Measurements from ENCODE around the gene CIAO2B. TPM values are rescaled to one million over a fixed set of nuclear protein-coding genes. Genes with fewer than 3 reads are reported as not detected.

The CIAO2B gene
- polyA plus RNA-seq, 1 experiment: 171 TPM

GRCh38 chr16:66895999-66896398 is 38.2 kb downstream of the CIAO2B start:
- no peak for DNase-seq (ENCODE audit: low read depth)
- CTCF ChIA-PET: interaction anchor here (0.9 to 10.6 kb wide), 24 partner anchors 9 to 349 kb away, joined by 3 to 118 read pairs (median 10); partner anchors contain the start of genes CDH16, CES3, CIAO2B and RRAD
- POLR2A ChIA-PET: no interaction called here
- TF ChIP-seq CTCF (IDR thresholded peaks at IDR 0.05; ENCODE audit: insufficient read depth, low read depth, low read length): no peak
- Histone ChIP-seq H3K36me3 (ENCODE audit: control insufficient read depth, insufficient read depth, low read length) (no peaks in the 10 kb centered on the region), H3K27me3 (ENCODE audit: control insufficient read depth, insufficient read depth, low read length) (no peaks in the 10 kb centered on the region), H3K4me3 (ENCODE audit: low read depth, low read length) (no peak overlapping the region)

- CTCF ChIA-PET: interaction anchor here (0.6 to 10.6 kb wide), 40 partner anchors 10 to 489 kb away, joined by 3 to 118 read pairs (median 4); partner anchors contain the start of genes B3GNT9, CDH16, CES2 and CES3
- no peak overlapping the region for H3K4me3 ChIP-seq (ENCODE audit: low read depth, low read length)
- no peak for DNase-seq (ENCODE audit: low read depth)
- no peaks in the 10 kb centered on the region for H3K36me3 ChIP-seq (ENCODE audit: control insufficient read depth, insufficient read depth, low read length)
- no peaks in the 10 kb centered on the region for H3K27me3 ChIP-seq (ENCODE audit: control insufficient read depth, insufficient read depth, low read length)
- POLR2A ChIA-PET: no interaction called here
- no peak for TF ChIP-seq CTCF (IDR thresholded peaks at IDR 0.05; ENCODE audit: insufficient read depth, low read depth, low read length)
Observed at GRCh38 chr16:66895689-66895979, 38.6 kb downstream of the CIAO2B start.

GRCh38 chr16:66894948-66895688 is 39.1 kb downstream of the CIAO2B start:
- no peaks in the 10 kb centered on the region for H3K27me3 ChIP-seq (ENCODE audit: control insufficient read depth, insufficient read depth, low read length)
- H3K4me3 ChIP-seq (ENCODE audit: low read depth, low read length): no peak overlapping the region
- CTCF ChIA-PET: interaction anchor here (0.6 to 10.6 kb wide), 42 partner anchors 9 to 664 kb away, joined by 3 to 118 read pairs (median 4); partner anchors contain the start of genes B3GNT9, CDH16, CES2 and CES3
- H3K36me3 ChIP-seq (ENCODE audit: control insufficient read depth, insufficient read depth, low read length): no peaks in the 10 kb centered on the region
- peak; percentile 93 for TF ChIP-seq CTCF (IDR thresholded peaks at IDR 0.05; ENCODE audit: insufficient read depth, low read depth, low read length)
- POLR2A ChIA-PET: no interaction called here
- no peak for DNase-seq (ENCODE audit: low read depth)

- TF ChIP-seq CTCF (IDR thresholded peaks at IDR 0.05; ENCODE audit: insufficient read depth, low read depth, low read length): no peak
- Histone ChIP-seq H3K4me3 (ENCODE audit: low read depth, low read length) (no peak overlapping the region), H3K36me3 (ENCODE audit: control insufficient read depth, insufficient read depth, low read length) (no peaks in the 10 kb centered on the region), H3K27me3 (ENCODE audit: control insufficient read depth, insufficient read depth, low read length) (no peaks in the 10 kb centered on the region)
- POLR2A ChIA-PET: no interaction called here
- CTCF ChIA-PET: interaction anchor here (0.6 to 10.6 kb wide), 19 partner anchors 8 to 261 kb away, joined by 3 to 118 read pairs (median 11); partner anchors contain the start of genes B3GNT9, CDH16, CES3 and CIAO2B
- no peak for DNase-seq (ENCODE audit: low read depth)
Observed at GRCh38 chr16:66894055-66894454, 40.1 kb downstream of the CIAO2B start.

- Histone ChIP-seq H3K36me3 (ENCODE audit: control insufficient read depth, insufficient read depth, low read length) (no peaks in the 10 kb centered on the region), H3K27me3 (ENCODE audit: control insufficient read depth, insufficient read depth, low read length) (no peaks in the 10 kb centered on the region), H3K4me3 (ENCODE audit: low read depth, low read length) (no peak overlapping the region)
- POLR2A ChIA-PET: no interaction called here
- DNase-seq (ENCODE audit: low read depth): no peak
- CTCF ChIA-PET: interaction anchor here (0.6 to 10.6 kb wide), 7 partner anchors 19 to 69 kb away, joined by 3 to 118 read pairs (median 5); partner anchors contain the start of genes CES3 and RRAD
- no peak for TF ChIP-seq CTCF (IDR thresholded peaks at IDR 0.05; ENCODE audit: insufficient read depth, low read depth, low read length)
Observed at GRCh38 chr16:66891797-66892196, 42.4 kb downstream of the CIAO2B start.
